Astrocyte (in vitro differentiated cells and primary cell): Measurements from ENCODE around the gene TYMS.

Experiments used
- EZH2 ChIP-seq: IDR thresholded peaks from 2 replicates; pipeline ENCODE4 v1.6.1; 2012; ENCODE audit warnings: mild to moderate bottlenecking, low read length, inconsistent platforms; ENCODE audit not compliant: insufficient read depth
- TF ChIP-seq, protein P1 (sequence below): IDR thresholded peaks from 2 replicates; pipeline ENCODE4 v1.5.1; 2011; ENCODE audit warnings: low read depth, mild to moderate bottlenecking, inconsistent platforms, low read length, moderate library complexity; ENCODE audit not compliant: insufficient read depth

GRCh38 chr18:681985-682384, 24.5 kb downstream of the TYMS start:
- TF ChIP-seq, protein P1, sequence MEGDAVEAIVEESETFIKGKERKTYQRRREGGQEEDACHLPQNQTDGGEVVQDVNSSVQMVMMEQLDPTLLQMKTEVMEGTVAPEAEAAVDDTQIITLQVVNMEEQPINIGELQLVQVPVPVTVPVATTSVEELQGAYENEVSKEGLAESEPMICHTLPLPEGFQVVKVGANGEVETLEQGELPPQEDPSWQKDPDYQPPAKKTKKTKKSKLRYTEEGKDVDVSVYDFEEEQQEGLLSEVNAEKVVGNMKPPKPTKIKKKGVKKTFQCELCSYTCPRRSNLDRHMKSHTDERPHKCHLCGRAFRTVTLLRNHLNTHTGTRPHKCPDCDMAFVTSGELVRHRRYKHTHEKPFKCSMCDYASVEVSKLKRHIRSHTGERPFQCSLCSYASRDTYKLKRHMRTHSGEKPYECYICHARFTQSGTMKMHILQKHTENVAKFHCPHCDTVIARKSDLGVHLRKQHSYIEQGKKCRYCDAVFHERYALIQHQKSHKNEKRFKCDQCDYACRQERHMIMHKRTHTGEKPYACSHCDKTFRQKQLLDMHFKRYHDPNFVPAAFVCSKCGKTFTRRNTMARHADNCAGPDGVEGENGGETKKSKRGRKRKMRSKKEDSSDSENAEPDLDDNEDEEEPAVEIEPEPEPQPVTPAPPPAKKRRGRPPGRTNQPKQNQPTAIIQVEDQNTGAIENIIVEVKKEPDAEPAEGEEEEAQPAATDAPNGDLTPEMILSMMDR = no peak
- no peak for TF ChIP-seq EZH2
